Measurements from ENCODE around the gene CDK11B. TPM values are rescaled to one million over a fixed set of nuclear protein-coding genes. Genes with fewer than 3 reads are reported as not detected.

Gene CDK11B
- polyA plus RNA-seq, 1 donor (not counting 4 experiments of a cell fraction or from before 2014, with no cell fraction given) = 5.9 TPM

GRCh38 chr1:1626207-1627141 is 32.3 kb downstream of the CDK11B start:
- Histone ChIP-seq H3K27me3 (ENCODE audit: control insufficient read depth, extremely low read depth, insufficient read depth, low read length) (peaks cover 6% of the 10 kb centered on the region), H3K27ac (ENCODE audit: control insufficient read depth, insufficient read depth, low read length) (no peak overlapping the region), H3K4me2 (ENCODE audit: control insufficient read depth, extremely low read depth, insufficient read depth, low read depth, low read length) (peak overlapping the region; percentile 84), H4K20me1 (ENCODE audit: control insufficient read depth, extremely low read depth, insufficient read depth, low read length) (no peaks in the 10 kb centered on the region), H3K79me2 (ENCODE audit: control insufficient read depth, insufficient read depth, low read length) (no peaks in the 10 kb centered on the region), H3K4me3 (ENCODE audit: control insufficient read depth in 2 of 3, extremely low read depth in 1 of 3, insufficient read depth in 2 of 3, low read depth in 1 of 3, low read length in 3 of 3) (no peak overlapping the region), H2AFZ (ENCODE audit: control insufficient read depth, low read length) (no peak overlapping the region), H3K9ac (ENCODE audit: control insufficient read depth, extremely low read depth, insufficient read depth, low read length) (no peak overlapping the region), H3K36me3 (ENCODE audit: control insufficient read depth in 2 of 2, extremely low read depth in 1 of 2, insufficient read depth in 2 of 2, low read length in 2 of 2) (no peaks in the 10 kb centered on the region), H3K9me1 (ENCODE audit: control insufficient read depth, extremely low read depth, insufficient read depth, low read length) (no peaks in the 10 kb centered on the region), H3K9me3 (ENCODE audit: control insufficient read depth, low read depth, low read length) (no peaks in the 10 kb centered on the region), H3K4me1 (ENCODE audit: control insufficient read depth, extremely low read depth, insufficient read depth, low read length) (peaks cover 18% of the 10 kb centered on the region)
- dilution Hi-C loops (cut with MboI; ENCODE audit: extremely low pct_ligation_motif_present, low sequenced_read_pairs) = no loop called here
- TF ChIP-seq EZH2 (IDR thresholded peaks at IDR 0.05; ENCODE audit: low read length) (no peak), CTCF (optimal IDR thresholded peaks at IDR 0.05 in 1 of 3, IDR thresholded peaks at IDR 0.05 in 1 of 3, conservative IDR thresholded peaks at IDR 0.05 in 1 of 3; ENCODE audit: extremely low read depth in 1 of 3, insufficient read depth in 2 of 3, low read length in 3 of 3) (no peak)
- DNase-seq (ENCODE audit: low read depth, low spot score) (no peak), FAIRE-seq (no peak)

- TF ChIP-seq CTCF (optimal IDR thresholded peaks at IDR 0.05 in 1 of 3, IDR thresholded peaks at IDR 0.05 in 1 of 3, conservative IDR thresholded peaks at IDR 0.05 in 1 of 3; ENCODE audit: extremely low read depth in 1 of 3, insufficient read depth in 2 of 3, low read length in 3 of 3) (no peak), EZH2 (IDR thresholded peaks at IDR 0.05; ENCODE audit: low read length) (no peak)
- no peaks in the 10 kb centered on the region for H3K9me3 ChIP-seq (ENCODE audit: control insufficient read depth, low read depth, low read length)
- H3K27me3 ChIP-seq (ENCODE audit: control insufficient read depth, extremely low read depth, insufficient read depth, low read length) = no peaks in the 10 kb centered on the region
- H3K9me1 ChIP-seq (ENCODE audit: control insufficient read depth, extremely low read depth, insufficient read depth, low read length) = no peaks in the 10 kb centered on the region
- peaks cover 18% of the 10 kb centered on the region for H3K4me1 ChIP-seq (ENCODE audit: control insufficient read depth, extremely low read depth, insufficient read depth, low read length)
- H2AFZ ChIP-seq (ENCODE audit: control insufficient read depth, low read length) = no peak overlapping the region
- no peaks in the 10 kb centered on the region for H3K79me2 ChIP-seq (ENCODE audit: control insufficient read depth, insufficient read depth, low read length)
- dilution Hi-C loops (cut with MboI; ENCODE audit: extremely low pct_ligation_motif_present, low sequenced_read_pairs) = no loop called here
- no peaks in the 10 kb centered on the region for H4K20me1 ChIP-seq (ENCODE audit: control insufficient read depth, extremely low read depth, insufficient read depth, low read length)
- H3K36me3 ChIP-seq (ENCODE audit: control insufficient read depth in 2 of 2, extremely low read depth in 1 of 2, insufficient read depth in 2 of 2, low read length in 2 of 2) = no peaks in the 10 kb centered on the region
- no peak overlapping the region for H3K4me3 ChIP-seq (ENCODE audit: control insufficient read depth in 2 of 3, extremely low read depth in 1 of 3, insufficient read depth in 2 of 3, low read depth in 1 of 3, low read length in 3 of 3)
- no peak overlapping the region for H3K9ac ChIP-seq (ENCODE audit: control insufficient read depth, extremely low read depth, insufficient read depth, low read length)
- no peak for FAIRE-seq
- H3K27ac ChIP-seq (ENCODE audit: control insufficient read depth, insufficient read depth, low read length) = no peak overlapping the region
- no peak for DNase-seq (ENCODE audit: low read depth, low spot score)
- H3K4me2 ChIP-seq (ENCODE audit: control insufficient read depth, extremely low read depth, insufficient read depth, low read depth, low read length) = no peak overlapping the region
Observed at GRCh38 chr1:1625824-1626206, 33.0 kb downstream of the CDK11B start.
